ENCODE measurements around the gene GAREM1.
"Not testable (repeated sequence)": the region's sequence is repeated elsewhere in the genome, so short reads cannot be mapped to it uniquely, and the experiment has no call there.

Gene GAREM1

DNA sequence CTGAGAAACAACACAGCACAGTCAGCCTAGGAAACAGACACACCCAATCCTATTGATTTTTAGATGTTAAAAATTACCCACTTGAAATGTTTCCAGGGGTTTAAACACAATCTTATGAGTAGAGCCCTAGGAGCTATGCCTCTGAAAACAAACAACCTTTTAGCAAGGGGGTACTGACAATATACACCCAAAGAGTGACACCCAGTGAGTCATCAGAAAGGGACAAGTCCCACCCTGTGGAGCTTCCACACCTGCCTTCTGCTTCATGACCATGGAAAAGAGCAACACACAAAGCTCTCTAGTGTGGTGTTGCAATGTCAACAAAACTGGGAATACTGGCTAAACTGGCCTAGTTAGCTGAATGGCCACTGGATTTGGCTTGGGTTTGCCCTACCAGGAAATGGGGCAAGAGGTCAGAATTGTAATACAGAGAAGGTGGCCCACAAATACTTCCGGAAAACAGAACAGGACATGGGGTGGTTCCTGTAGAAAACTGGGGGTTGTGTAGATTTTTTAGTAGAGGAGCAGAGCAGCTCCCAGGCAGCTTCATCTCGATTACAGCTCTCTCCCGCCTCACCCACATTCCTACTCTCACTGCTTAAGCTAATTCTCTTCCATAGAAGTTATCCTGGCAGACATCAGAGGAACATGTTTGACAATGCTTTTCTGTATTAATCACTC lies 98.2 kb downstream of the GAREM1 start:
- no peak for DNase-seq

DNA sequence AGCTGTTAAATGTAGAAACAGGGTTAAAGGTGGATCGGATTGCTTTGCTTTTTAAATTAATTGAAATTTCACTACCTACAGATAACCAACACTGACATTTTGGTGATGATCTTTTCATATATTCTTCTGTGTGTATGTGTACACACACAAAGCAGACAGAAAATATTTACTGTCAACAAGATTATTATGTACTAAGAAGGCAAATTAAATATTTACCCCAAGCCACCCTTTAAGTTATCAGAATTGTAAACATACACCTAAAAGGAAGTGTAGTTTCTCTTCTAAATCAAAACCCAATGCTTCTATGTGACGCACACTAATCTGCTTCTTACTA lies 98.7 kb downstream of the GAREM1 start:
- no peak for DNase-seq

DNA sequence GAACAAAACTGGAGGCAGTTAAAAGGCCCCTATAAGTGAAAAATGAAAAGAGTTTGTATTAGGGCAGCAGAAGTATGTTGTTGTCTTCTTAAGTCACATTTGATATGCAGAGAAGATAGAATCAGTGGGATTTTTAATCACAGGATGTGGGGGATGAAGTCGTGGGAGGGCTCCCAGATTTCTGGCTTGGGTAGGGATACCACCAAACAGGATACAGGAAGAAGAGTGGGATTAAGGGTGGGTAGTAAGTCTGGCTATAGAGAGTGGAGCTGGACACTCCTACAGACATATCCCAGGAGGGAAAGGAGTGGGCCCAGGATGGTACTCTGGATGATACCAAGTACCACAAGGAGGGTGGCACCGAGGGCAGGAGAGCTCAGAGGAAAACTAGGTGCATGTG lies 99.3 kb downstream of the GAREM1 start:
- no peak for DNase-seq

DNA sequence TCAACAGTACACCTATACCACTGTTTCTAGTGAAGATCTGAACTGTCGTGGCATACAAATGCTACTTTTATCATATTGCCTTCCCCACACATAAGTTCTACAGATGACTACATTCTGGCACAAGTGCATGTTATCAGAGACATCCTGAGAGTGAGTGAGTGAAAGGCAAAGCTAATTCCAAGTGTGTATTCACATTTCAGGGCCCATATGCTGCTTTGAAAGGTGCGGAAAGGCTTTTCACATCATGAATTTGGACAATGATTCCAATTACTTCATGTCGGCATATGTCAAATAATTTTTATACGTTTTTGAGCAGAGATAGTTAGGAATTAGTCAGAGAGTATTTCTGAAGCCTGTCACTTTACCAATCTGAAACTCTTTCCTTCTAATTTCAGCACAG lies 101.7 kb downstream of the GAREM1 start:
- DNase-seq, result no peak

DNA sequence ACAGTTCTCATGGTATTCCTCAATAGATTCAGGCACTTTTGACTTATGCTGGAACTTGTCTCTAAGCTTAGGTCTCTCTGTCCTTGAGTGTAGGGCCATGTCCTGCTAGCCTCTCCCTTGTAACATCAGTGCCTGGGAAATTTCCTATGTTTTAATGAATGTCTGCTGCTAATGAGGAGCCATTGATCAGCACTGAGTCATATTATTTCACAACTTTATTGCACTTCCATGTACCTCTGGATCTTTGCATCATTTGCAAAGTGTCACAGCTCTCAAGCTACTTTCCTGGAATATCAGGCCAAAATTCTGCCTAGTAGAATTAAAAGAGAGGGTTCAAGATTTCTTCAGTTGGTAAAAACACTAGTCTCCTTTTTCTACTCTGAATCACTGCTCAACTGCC lies 102.5 kb downstream of the GAREM1 start:
- DNase-seq, result no peak

DNA sequence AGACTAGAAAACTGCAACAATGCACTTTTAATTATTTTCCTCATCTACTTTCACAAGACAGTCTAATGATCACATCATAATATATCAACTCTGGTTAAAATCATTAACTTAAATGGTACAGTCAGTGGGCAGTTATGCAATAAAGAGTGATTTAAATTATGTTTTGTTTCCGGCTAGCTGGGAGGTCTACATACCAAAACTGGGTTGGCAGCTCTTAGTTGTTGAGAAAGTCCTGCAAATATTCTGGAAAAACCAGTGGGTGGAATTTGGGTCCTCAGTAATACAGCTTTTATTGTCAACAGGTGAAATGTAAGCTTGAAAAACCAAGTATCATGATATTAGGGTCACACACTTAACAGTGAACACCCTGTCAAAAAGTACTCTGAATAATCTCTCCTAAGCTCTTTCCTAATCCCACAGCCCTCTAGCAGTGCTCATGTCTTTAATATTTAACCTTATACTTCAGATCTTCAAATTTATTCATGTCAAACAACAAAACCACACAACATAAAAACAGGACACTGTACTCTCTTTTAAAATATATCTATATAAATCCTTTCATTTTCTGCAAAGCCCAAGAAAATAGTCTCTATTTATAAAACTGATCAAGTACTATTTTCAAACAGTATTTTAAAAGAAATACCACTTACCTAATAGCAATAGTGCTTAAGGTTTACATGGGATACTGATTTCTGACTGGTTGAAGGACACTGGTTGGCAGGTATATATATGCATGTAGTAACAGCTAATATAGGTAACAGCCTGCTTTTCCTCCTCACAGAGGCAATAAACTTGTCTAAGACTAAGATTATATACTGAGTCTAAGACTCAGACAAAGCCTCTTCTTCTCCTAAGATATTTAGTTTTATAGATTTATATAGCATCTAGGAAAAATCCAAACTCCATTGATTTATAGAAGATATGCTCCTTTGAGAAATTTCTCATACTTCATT lies 103.8 kb downstream of the GAREM1 start:
- no peak for DNase-seq

DNA sequence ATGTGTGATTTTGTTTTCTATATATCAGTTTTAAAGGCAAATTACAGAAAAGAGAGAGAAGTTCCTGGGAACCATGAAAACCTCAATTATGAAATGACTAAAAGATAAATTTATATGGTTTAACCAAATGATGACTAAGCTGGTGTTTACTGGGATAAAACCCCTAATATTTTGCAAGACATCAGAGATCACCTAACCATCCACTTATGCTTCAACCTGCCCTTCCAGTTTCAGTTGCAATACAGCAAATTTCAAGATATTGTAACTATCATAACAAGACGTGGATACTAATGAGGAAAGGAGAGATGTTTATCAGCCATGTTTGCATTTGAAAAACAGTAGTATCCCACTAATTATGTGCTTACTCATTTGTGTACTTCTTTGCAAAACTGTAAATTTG lies 108.2 kb downstream of the GAREM1 start:
- DNase-seq, result no peak

DNA sequence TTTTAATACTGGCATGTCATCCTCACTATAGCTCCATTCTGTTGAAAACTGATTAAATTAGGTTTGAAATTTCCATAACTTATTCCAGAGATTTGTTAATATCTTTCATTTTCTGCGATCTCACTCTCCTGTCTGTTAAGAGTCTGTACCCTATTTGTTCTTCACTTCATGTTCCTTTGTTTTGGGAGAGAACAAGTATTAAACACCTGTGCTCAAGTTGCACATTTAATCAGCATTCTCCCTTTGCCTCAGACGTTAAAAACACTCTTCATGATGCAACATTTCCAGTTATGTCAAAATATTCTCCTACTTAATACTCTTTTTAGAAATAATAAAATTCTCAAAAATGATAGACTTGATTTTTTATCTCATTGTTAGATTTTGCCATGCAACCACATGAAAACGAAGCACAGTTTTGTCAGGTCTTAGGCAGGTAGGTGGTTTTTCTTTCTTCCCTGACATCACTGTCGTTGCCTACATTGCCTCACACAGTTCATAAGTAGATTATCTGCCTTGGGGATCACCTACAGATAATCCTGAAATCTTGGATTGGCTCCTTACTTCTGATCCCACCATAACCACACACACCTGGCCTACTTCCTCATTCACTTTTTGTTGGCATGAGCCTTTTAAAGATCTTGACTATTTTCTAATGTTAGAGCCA lies 109.9 kb downstream of the GAREM1 start:
- DNase-seq, result peak in 2 of 56 donors; percentile 11 to 18

DNA sequence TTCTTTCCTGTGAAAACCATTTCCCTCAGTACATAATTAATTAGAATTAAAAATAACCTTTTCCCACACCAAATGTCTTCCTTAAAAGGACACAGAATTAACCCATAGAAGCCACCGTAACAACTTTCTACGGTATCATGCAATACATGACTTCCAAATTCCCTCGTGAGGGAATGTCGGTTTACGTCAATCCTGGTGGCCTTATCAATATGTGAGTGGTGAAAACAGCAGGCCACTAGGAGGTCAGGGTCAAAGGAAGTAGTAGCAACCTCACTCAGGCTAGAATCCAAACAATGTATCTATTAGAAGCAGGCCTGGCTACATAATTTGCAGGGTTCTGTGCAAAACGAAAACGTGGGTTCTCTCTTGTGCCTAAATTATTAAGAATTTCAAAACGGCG lies 112.2 kb downstream of the GAREM1 start:
- DNase-seq, result no peak

DNA sequence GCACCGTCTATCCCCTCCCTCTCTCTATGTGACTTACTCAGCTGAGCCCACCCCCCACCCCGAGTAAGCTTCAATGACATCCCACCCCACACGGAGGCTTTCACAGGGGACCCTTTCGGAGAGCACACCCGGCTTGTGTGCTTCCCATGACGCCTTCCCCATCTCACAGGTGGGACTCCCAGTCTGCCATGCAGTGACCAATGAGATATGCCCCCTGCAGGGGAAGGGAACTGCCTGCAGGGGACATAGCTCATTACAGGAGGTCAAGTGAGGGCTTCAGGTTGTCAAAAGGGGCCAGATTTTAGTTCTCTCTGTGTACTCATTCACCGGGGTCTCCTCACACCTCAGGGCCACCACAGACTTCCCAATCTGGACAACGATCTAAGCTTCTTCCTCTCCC lies 112.6 kb downstream of the GAREM1 start:
- no peak for DNase-seq

DNA sequence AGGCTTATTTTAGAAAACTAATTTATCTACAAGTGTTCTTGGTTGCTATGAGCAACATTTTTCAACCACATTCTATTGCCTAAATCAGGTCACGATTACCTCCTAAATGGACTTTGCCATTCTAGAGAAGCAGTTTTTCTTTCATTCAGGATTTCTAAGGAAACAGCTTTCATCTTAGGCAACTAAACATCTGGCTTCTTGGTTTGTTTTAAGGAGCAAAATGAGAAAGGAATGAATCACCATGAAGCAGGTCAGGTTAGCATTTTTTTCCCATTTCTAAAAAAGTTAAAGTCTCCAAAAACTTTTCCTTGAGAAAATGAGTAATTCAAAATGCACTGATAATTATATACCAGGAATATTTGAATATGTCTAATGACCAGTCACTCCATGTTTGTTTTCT lies 114.8 kb downstream of the GAREM1 start:
- DNase-seq, result no peak

DNA sequence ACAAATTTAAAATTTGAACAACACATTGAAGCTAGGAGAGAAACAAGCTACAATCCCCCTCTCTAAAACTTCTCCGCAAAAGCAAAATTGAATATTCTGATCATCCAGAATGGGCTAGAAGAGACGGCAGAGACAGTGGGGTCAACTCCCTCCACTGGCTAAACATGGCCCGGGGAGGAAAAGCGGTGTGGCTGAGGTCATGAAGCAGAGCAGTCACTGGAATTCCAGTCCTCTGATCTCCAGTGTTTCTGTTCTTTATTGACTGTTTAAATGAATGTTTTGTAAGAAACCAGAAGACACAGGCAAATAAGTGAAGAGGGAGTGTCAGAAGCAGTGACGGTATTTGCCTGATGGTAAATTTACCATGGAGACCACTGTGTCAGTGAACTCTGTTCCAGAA lies 116.2 kb downstream of the GAREM1 start:
- DNase-seq, result no peak

DNA sequence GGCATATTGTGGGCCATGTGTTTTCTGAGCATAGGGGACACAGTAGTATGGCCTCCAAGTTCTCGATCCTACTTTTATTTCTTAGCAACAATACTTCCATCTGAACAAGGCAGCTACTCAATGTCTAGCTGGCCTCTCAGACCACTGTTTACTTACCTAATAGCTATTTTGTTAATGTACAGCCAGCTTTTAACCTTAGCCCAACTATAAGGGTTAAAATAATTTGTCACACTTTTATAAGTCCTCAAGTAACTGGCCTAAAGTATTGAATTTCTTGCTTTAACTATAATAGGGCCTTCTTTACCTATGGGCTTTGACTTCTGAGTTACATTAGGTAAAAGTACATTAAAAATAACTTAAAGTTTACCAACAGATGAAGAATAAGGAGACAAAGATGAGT lies 117.4 kb downstream of the GAREM1 start:
- no peak for DNase-seq

DNA sequence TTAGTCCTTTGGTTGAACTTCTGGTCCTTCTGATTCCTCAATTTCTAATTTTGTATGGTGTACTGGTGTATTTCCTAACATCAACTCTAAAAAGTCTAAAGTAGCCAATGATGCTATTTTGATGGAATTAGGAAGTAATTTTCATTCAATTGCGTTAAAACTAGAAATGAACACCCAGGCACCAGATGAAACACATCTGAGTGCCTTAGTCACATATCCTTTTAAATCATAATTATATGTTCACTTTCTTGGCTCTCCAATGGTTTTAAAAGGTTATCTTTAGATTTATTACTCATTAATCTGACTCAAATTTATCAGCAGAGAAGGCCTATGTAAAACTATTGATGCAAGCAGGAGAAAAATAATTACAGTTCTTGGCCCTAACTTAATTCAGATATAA lies 119.7 kb downstream of the GAREM1 start:
- no peak for DNase-seq

DNA sequence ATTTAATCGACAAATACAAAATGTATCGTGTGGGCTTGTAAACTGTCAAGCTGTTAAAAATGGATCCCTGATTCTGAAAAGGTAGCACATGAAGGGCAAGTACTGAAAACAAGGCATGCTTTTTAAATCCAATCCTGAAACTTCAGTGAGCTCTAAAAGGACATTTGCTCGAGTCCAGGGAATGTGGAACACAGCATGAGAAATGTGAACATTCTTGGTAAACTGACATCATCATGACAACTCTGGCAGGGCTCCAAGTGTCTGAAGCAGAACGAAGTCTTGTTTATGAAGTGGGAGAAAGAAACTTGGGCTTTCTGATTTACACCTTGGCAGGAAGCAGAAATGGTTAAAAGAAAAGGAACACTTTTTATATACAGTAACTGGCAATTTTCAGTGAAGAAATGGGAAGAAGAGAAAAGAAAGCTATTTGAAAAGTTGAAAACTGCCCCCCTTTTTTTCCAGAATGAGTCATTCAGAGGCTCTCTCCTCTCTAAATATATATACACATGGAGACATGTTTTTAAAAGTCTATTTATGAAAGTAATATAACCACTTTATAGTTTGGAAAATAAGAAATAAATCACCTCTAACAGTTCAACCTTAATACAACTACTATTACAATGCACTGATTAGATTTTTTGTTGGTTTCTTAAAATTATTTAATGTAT lies 120.8 kb downstream of the GAREM1 start:
- DNase-seq, result peak in 28 of 56 donors; percentile 3 to 61 (median 28)

DNA sequence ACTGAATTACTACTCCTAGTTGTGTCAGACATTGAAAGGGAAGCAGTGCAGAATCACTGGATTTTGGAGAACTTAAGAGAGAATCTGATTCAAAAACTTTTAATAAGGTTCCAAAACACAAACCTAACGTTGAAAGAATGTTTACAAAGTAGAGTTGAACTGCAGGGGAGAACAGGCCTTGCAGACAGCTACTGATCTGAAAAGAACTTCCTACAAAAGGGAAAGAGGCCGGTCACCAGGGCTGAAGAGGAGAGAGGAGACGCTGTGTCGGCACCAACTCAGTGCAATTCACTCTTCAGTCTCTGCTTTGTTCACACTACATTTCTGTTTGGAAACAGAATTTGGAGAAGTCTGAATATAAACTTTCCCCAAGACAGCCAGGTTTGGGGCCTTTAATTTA lies 124.0 kb downstream of the GAREM1 start:
- peak in 13 of 56 donors; percentile 2 to 51 (median 23) for DNase-seq

DNA sequence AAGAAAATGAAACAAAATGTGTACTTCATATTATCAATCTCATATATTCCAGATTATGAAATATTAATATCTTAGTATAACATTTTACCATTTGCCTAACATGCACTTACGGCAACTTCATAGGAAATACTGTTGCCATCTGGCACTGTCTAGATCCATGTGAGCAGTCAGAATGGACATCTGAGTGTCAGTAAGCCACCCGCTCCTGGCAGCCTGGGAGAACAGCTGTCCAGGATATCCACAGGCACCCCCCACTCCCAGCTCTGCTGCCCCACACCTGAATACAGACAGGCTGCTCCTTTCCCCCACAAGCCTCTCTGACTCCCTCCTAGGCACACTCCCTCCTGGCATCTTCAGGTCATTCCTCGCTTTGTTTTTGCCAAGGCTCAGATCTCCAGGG lies 127.0 kb downstream of the GAREM1 start:
- no peak for DNase-seq

DNA sequence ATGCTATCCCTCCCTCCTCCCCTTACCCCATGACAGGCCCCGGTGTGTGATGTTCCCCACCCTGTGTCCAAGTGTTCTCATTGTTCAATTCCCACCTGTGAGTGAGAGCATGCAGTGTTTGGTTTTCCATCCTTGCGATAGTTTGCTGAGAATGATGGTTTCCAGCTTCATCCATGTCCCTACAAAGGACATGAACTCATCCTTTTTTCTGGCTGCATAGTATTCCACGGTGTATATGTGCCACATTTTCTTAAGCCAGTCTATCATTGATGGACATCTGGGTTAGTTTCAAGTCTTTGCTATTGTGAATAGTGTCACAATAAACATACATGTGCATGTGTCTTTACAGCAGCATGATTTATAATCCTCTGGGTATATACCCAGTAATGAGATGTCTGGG lies 129.6 kb downstream of the GAREM1 start:
- DNase-seq, result not testable (repeated sequence)

DNA sequence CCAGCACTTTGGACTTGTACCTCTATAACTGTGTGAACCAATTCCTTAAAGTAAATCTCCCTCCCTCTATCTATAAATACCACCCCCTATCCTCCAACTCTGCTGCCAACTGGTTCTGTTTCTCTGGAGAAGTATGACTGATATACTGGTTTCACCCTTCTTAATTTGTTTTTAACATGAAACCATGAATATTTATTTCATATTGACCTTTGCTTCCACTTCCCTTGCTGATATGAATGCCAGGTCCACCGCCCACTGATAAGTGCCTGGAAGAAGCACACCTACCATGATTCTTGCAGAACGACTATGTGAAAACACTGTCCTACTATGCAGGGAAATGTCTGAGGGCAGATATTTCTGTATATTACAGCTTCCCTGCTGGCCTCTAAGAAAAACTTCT lies 131.6 kb downstream of the GAREM1 start:
- no peak for DNase-seq

DNA sequence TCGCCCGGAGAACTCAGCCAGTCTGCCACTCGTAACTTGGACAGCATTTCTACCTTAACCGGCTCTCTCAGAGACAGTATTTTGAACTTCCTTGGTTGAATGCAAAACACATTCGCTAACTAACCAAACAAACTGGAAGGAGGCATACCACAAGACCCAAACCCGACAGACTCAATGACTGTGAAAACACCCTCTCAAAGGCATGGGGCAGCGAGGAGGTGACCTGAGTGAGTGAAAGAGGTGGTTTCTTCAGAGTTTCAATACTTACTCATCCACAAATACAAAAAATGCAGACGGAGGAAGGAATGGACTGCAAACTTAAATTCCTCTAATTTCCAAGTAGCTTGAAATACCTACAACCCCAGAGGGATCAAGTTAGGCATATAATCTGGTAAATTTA lies 132.9 kb downstream of the GAREM1 start:
- DNase-seq, result no peak

DNA sequence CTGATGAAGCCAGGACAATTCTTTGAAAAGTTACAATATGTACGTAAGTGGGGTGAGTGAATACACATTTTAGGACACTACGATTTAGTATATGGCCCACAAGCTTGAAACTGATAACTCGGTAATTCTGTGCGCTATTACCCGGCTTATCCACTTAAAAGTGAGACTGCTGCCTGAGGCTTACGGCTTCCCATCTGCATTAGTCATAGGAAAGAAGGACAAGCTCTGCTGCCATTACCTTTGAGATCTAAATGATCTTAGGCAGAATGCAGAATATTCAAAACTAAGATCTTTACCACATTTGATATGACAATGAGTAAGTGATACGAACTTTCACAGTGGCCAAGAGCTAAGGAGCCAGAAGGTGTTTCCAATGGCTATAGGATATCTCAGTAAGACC lies 133.3 kb downstream of the GAREM1 start:
- no peak for DNase-seq

DNA sequence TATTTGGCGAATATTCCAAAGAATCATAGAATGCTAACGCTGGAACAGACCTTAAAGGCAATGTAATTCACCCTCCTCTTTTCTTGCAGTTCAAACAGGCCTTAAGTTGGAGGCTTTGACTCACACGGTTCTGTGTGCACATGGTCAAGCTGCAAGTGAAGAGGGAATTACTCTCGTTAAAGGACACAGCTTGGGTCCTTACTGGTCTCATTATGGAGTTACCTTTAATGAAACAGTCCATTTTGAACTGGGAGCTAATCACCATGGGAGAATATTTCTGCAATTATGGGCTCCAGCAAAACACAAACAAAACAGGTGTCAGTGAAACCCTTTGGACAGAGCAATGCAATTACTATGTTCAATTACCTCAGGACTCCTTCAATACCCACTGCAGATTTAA lies 135.5 kb downstream of the GAREM1 start:
- DNase-seq, result no peak

Measured in nucleus accumbens (tissue), 56 donors.